SU-DHL-6 (cell line): ENCODE measurements around the gene ADAMTS3.

ENCODE experiments used
- CTCF ChIP-seq: fragments of 200-600 bp; sonication (generic); IDR thresholded peaks from one replicate; pipeline ENCODE4 v1.5.1; 2017; ENCODE audit warnings: antibody characterized with exemption, mild to moderate bottlenecking, low read length, moderate library complexity; ENCODE audit not compliant: insufficient read depth, poor library complexity, severe bottlenecking
- EZH2phosphoT487 ChIP-seq: fragments of 200-600 bp; sonication (generic), shearing (Covaris generic); conservative IDR thresholded peaks from 2 replicates; pipeline ENCODE4 v1.6.1; 2018; ENCODE audit warnings: mild to moderate bottlenecking, antibody characterized with exemption, low read length, moderate library complexity, mixed read lengths

- TF ChIP-seq EZH2phosphoT487, result no peak
- no peak for TF ChIP-seq CTCF
Measured at GRCh38 chr4:72558655-72559054, 10.4 kb downstream of the ADAMTS3 start.
